ENCODE data around the gene SLC4A4.

The SLC4A4 gene

GRCh38 chr4:71470524-71470923 is 131.7 kb downstream of the SLC4A4 start:
- no peak for DNase-seq (ENCODE audit: low read depth in 2 of 2)

DNA sequence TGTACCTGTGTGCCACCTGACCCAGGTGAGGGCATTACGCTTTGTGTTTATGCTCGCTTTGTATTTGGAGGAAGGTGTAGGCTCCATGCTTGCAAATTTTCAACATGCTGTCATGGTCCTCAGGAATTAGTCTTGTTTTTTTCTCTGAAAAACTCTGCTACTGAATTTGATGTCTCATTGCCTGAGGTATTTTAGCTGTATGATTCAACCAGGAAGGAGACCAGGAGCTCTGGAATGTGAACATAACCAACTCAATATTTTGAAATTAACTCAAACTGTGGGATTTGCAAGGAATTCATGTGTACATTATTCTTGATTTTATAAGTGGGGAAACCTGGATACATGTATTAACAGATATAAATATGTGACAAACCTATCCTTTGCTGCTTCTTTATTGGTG is 134.1 kb downstream of the SLC4A4 start:
- DNase-seq (ENCODE audit: low read depth in 2 of 2) = no peak

DNA sequence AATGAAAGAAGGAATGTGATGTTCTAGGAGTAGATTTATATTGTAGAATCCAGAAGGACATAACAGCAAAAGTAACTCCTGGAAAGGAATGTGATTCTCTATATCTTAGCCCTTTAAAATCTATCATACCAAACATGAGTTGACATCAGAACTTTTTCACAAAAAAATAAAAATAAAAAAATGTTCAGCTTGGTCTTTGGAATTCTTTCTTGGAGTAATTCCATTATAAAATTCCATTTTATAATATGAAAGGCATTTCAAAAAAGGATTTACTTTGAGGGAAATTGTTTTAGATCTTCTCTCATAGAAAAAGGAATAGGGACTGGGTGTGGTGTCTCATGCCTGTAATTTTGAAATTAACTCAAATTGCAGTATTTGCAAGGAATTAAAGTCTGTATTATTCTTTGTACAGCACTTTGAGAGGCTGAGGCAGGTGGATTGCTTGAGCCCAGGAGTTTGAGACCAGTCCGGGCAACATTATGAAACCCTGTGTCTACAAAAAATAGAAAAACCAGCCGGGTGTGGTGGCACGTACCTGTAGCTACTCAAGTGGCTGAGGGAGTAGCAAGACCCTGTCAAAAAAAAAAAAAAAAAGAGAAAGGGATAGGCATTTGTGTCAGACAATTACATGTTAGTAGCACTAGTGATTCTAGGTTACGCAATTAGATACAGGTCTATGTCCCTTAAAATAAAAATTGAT is 134.9 kb downstream of the SLC4A4 start:
- no peak for DNase-seq (ENCODE audit: low read depth in 2 of 2)

- DNase-seq (ENCODE audit: low read depth in 2 of 2) = no peak
Measured at GRCh38 chr4:71474731-71475130, 135.9 kb downstream of the SLC4A4 start.

GRCh38 chr4:71476240-71476639 is 137.4 kb downstream of the SLC4A4 start:
- no peak for DNase-seq (ENCODE audit: low read depth in 2 of 2)

- DNase-seq (ENCODE audit: low read depth in 2 of 2) = no peak
Measured at GRCh38 chr4:71486550-71487343, 147.9 kb downstream of the SLC4A4 start.

- no peak for DNase-seq (ENCODE audit: low read depth in 2 of 2)
Measured at GRCh38 chr4:71487344-71487920, 148.6 kb downstream of the SLC4A4 start.

DNA sequence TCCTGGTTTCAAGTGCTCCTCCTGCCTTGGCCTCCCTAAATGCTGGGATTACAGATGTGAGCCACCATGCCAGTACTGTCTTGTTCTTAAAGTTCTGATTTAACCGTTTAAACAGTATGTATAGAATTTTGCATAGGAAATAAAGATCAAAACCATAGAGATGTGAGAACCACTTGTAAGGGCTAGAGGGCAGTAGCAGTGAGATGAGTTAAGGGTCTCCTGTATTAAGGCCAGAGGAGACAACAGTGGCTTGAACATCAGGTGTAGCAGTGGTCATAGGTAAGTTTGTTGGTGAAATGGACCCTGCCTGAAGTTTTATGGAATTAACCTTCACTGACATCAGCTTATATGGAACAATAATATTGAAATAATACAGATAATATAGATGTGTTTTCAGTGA is 155.7 kb downstream of the SLC4A4 start:
- DNase-seq (ENCODE audit: low read depth in 2 of 2) = no peak

DNA sequence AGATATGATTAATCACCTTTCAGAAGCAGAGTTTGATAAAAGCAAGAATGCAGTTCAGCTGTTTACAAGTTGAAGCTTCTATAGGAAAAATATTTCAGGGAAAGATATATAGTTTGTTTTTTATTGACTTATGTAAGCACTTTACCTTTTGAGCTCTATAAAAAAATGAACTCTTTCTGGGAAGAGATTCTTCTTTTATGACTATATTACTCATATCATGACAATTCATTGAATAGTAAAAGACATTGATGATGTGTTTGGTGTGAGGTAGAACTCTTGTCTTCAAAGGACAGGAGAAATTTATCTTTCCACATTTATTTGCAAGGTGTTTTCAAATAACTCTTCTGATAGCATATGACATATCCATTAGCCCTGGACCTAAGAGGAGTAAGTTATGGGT is 156.6 kb downstream of the SLC4A4 start:
- DNase-seq (ENCODE audit: low read depth in 2 of 2) = no peak

- no peak for DNase-seq (ENCODE audit: low read depth in 2 of 2)
Measured at GRCh38 chr4:71497078-71497477, 158.3 kb downstream of the SLC4A4 start.

DNA sequence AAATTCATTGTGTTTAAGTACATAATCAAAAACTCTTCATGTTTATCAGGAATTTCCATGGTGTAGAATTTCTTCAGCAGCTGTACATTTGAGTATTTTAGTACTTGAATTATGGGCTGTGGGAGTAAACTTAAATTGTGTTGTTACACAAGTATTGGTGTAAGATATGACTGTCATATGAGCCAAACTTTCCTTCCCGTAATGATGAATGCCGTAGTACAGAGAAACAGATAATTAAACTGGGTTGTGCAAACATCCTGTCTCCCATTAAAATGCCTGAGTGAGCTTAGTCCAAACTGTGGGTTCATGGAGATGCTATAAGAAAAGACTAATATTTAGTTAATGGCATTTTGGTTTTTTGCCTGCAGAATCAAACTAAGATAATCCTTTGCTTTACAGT is 159.2 kb downstream of the SLC4A4 start:
- no peak for DNase-seq (ENCODE audit: low read depth in 2 of 2)

DNA sequence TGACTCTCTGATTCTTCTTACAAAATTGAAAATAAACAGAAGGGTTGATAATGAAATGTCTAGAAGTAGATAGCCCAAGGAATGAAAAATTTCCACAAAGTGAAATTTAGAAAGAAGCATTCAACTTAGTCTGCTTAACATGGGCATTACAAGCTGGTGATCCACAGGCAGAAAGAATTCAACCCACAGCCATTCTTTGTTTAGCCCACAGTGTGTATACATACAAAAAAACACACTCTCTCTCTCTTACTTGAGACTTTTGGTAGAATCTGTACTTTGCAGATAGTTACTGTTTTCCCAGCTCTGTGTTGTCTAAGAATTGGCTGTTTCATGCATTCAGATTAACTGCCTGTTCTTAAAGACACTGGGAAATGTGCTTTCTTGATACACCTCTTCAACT is 159.8 kb downstream of the SLC4A4 start:
- no peak for DNase-seq (ENCODE audit: low read depth in 2 of 2)

DNA sequence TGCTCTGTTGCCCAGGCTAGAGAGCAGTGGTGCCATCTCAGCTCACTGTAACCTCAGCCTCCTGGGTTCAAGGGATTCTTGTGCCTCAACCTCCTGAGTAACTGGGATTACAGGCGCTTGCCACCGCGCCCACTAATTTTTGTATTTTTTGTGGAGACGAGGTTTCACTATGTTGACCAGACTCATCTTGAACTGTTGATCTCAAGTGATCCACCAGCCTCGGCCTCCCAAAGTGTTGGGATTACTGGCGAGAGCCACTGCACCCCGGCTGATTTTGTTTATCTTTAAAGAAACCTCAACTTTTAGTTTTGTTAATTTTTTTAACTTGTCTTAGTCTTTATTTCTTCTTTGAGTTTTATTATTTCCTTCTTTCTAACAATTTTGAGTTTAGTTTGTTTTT is 163.2 kb downstream of the SLC4A4 start:
- DNase-seq (ENCODE audit: low read depth in 2 of 2) = no peak

- DNase-seq (ENCODE audit: low read depth in 2 of 2) = no peak
Measured at GRCh38 chr4:71518283-71518989, 179.6 kb downstream of the SLC4A4 start.

DNA sequence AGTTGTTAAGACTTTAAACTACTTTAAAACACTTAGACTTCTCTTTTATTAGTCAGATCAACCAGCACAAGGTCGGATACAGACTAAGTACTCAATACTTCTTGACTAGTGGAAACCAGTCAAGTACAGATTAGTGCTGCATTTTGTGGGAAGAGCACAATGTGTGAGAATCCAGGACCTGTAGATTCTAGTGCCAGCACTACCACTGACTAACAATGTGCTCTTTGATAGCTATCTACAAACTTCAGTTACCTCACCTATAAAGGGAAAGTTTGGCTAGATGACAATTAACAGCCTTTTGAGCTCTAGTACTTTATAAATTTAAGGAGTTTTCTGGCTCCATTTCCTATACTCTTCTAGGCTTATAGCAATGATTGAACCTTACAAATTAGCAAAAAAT is 181.5 kb downstream of the SLC4A4 start:
- DNase-seq (ENCODE audit: low read depth in 2 of 2) = no peak

DNA sequence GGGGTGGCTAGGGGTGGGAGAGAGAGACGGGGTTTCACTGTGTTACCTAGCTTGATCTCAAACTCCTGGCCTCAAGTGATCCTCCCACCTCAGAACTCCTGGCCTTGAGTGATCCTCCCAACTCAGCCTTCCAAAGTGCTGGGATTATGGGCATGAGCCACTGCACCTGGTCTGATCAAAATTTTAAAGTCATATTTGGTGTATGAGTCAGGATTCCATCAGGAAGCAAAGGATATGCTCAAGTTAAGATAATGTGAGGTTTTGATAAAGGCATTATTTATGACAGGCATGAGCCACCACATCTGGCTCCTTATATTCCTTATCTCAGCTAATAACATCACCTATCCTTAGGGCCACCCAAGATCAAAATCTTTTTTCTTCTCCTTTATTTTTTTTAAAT is 182.0 kb downstream of the SLC4A4 start:
- DNase-seq (ENCODE audit: low read depth in 2 of 2) = no peak

GRCh38 chr4:71524756-71525155 is 185.9 kb downstream of the SLC4A4 start:
- no peak for DNase-seq (ENCODE audit: low read depth in 2 of 2)

- DNase-seq (ENCODE audit: low read depth in 2 of 2) = no peak
Measured at GRCh38 chr4:71526637-71527406, 188.0 kb downstream of the SLC4A4 start.

- DNase-seq (ENCODE audit: low read depth in 2 of 2) = no peak
Measured at GRCh38 chr4:71532407-71532806, 193.6 kb downstream of the SLC4A4 start.

DNA sequence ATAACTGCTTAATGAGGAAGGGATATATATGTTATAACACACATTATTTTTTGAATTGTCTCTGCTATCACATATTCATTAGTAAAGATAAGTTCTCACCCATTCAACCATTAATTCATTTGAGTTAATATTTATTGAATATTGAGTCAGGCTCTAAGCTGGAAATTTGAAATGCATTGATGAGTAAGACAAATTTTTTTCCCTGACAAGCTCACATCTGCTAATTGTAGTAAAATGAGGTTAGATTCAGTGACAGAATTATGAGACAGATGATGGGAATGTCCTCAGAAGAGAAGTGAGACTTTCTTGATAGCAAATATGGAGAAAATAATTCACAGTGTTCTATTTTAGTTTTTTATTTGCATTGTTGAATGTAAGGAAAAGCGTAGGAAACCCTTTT is 194.3 kb downstream of the SLC4A4 start:
- DNase-seq (ENCODE audit: low read depth in 2 of 2) = no peak

GRCh38 chr4:71537551-71538065 is 198.8 kb downstream of the SLC4A4 start:
- DNase-seq (ENCODE audit: low read depth in 2 of 2) = no peak
